Psoas muscle (tissue), 8 donors: ENCODE measurements around the gene ZBTB7C. TPM values are rescaled to one million over a fixed set of nuclear protein-coding genes. Genes with fewer than 3 reads are reported as not detected.

Experiments used
- ATAC-seq, 4 donors: fragments of 200-7000 bp; cut with Tn5 transposase; one replicate each; pipeline ENCODE4 v1.9.1; 2020; ENCODE audit warnings: moderate library complexity in 3 of 4, mild to moderate bottlenecking in 2 of 4
- DNase-seq, 2 donors: peaks; one replicate each; pipeline ENCODE4 v3.0.0-alpha.2; 2020
- H3K27ac ChIP-seq: fragments of 200-600 bp; one replicate; pipeline ENCODE4 v1.8.0; 2022
- H3K27me3 ChIP-seq, 3 donors: fragments of 200-600 bp in 1 of 3; one replicate each; pipeline versions ENCODE4 v1.6.1 to v1.8.0; 2013 to 2022; ENCODE audit warnings: low read length in 2 of 3, mild to moderate bottlenecking in 2 of 3, moderate library complexity in 1 of 3; ENCODE audit not compliant: insufficient read depth in 3 of 3
- H3K36me3 ChIP-seq, 2 donors: fragments of 200-600 bp in 1 of 2; one replicate each; pipeline versions ENCODE4 v1.6.1 to v1.8.0; 2013 to 2022; ENCODE audit warnings: low read depth in 1 of 2, mild to moderate bottlenecking in 1 of 2, moderate library complexity in 1 of 2; ENCODE audit not compliant: insufficient read depth in 1 of 2
- H3K4me1 ChIP-seq: fragments of 200-600 bp; one replicate; pipeline ENCODE4 v1.8.0; 2022
- H3K4me3 ChIP-seq: fragments of 200-600 bp; one replicate; pipeline ENCODE4 v1.8.0; 2022; ENCODE audit warnings: mild to moderate bottlenecking
- H3K9me3 ChIP-seq: fragments of 200-600 bp; one replicate; pipeline ENCODE4 v1.8.0; 2022
- CTCF ChIP-seq: fragments of 200-600 bp; IDR thresholded peaks from one replicate; pipeline ENCODE4 v1.8.0; 2022; ENCODE audit warnings: antibody characterized with exemption
- WGBS, 3 donors: extraction: QIAGEN DNeasy Blood & Tissue Kit; methylation state at CpG; one replicate each; pipeline versions ENCODE4 v1.1.6 to v1.1.7; 2013; 5-methylcytosine and 5-hydroxymethylcytosine counted together
- intact Hi-C, 2 donors: fragments of 100-400 bp; cut with DNase I; formaldehyde crosslinking; loops; one replicate each; pipeline versions ENCODE4 v1.11.0 to v1.14.2; 2022
- polyA plus RNA-seq, 3 donors: library from polyadenylated mRNA; stranded (reverse); fragments of 200-250 nt; gene quantifications; one replicate each; pipeline ENCODE4 v1.2.3, GENCODE V29; 2013
- total RNA-seq, 4 donors: library from RNA; stranded (reverse); fragmentation: NEBNext Ultra II Directional in 2 of 4; extraction: Animal tissue kit (Norgen Biotek cat#: 25700) in 2 of 4; gene quantifications; one replicate each; pipeline versions ENCODE4 v1.2.1 to v1.2.4, GENCODE V29; 2021 to 2023
- donor health status: healthy with polysubstance abuse.
- donor health status: DM: no; HTN: no; CAD: no; lungs with moderate emphysema.
- donor health status: Bipolar disorder and iron deficiency.
- donor health status: healthy.
- donor health status: DM: yes; HTN: yes; CAD: no.
- donor health status: DM: no; HTN: no; CAD: no.
- donor health status: DM: no; HTN: no; CAD: no.
- donor health status: DM: yes; HTN: yes; CAD: no.

Gene ZBTB7C
- total and polyA plus RNA-seq, 7 donors, result 0.34 to 2.9 (median 0.78) TPM

- DNase-seq, result no peak
- H3K4me3 ChIP-seq, result no peak overlapping the region
- no peaks in the 10 kb centered on the region for H3K36me3 ChIP-seq
- no peaks in the 10 kb centered on the region for H3K27me3 ChIP-seq
- intact Hi-C loops, result no loop called here
- no peak for TF ChIP-seq CTCF
- H3K9me3 ChIP-seq, result no peaks in the 10 kb centered on the region
- WGBS, 3 donors, result 97 to 98% (median 97%) methylated on average over 3 of the region's 3 CpGs
- no peak overlapping the region for H3K27ac ChIP-seq
- no peaks in the 10 kb centered on the region for H3K4me1 ChIP-seq
- ATAC-seq, result no peak
Measured at GRCh38 chr18:48303883-48304282, 105.3 kb downstream of the ZBTB7C start.

- H3K9me3 ChIP-seq, result no peaks in the 10 kb centered on the region
- DNase-seq (no peak), ATAC-seq (no peak)
- intact Hi-C loops, result no loop called here
- H3K36me3 ChIP-seq, result no peaks in the 10 kb centered on the region
- H3K4me3 ChIP-seq, result no peak overlapping the region
- TF ChIP-seq CTCF, result no peak
- H3K27ac ChIP-seq, result no peak overlapping the region
- WGBS, 3 donors, result 87 to 92% (median 92%) methylated on average over 3 of the region's 3 CpGs
- H3K27me3 ChIP-seq, result no peaks in the 10 kb centered on the region
- H3K4me1 ChIP-seq, result no peaks in the 10 kb centered on the region
Measured at GRCh38 chr18:48302736-48303135, 106.4 kb downstream of the ZBTB7C start.

GRCh38 chr18:48300463-48300961, 108.7 kb downstream of the ZBTB7C start:
- Histone ChIP-seq H3K4me3 (no peak overlapping the region), H3K4me1 (peaks cover 6% of the 10 kb centered on the region), H3K9me3 (no peaks in the 10 kb centered on the region), H3K36me3 (no peaks in the 10 kb centered on the region), H3K27ac (no peak overlapping the region), H3K27me3 (no peaks in the 10 kb centered on the region)
- intact Hi-C loops, result no loop called here
- ATAC-seq (no peak), DNase-seq (no peak)
- WGBS, 3 donors, result 52 to 59% (median 55%) methylated on average over 6 of the region's 6 CpGs
- TF ChIP-seq CTCF, result no peak

GRCh38 chr18:48297139-48297538, 112.0 kb downstream of the ZBTB7C start:
- DNase-seq (no peak), ATAC-seq (no peak)
- no peaks in the 10 kb centered on the region for H3K27me3 ChIP-seq
- no peak overlapping the region for H3K4me3 ChIP-seq
- peaks cover 25% of the 10 kb centered on the region for H3K4me1 ChIP-seq
- TF ChIP-seq CTCF, result no peak
- 90 to 91% (median 91%) methylated on average over 4 of the region's 4 CpGs for WGBS, 3 donors
- intact Hi-C loops, result no loop called here
- H3K36me3 ChIP-seq, result no peaks in the 10 kb centered on the region
- no peaks in the 10 kb centered on the region for H3K9me3 ChIP-seq
- H3K27ac ChIP-seq, result no peak overlapping the region

GRCh38 chr18:48296581-48296980, 112.6 kb downstream of the ZBTB7C start:
- H3K9me3 ChIP-seq, result no peaks in the 10 kb centered on the region
- no peak overlapping the region for H3K27ac ChIP-seq
- no peaks in the 10 kb centered on the region for H3K27me3 ChIP-seq
- ATAC-seq (no peak), DNase-seq (no peak)
- H3K4me1 ChIP-seq, result peaks cover 25% of the 10 kb centered on the region
- H3K4me3 ChIP-seq, result no peak overlapping the region
- WGBS, 3 donors, result 86 to 93% (median 88%) methylated on average over 13 of the region's 13 CpGs
- H3K36me3 ChIP-seq, result no peaks in the 10 kb centered on the region
- no peak for TF ChIP-seq CTCF
- intact Hi-C loops, result no loop called here
